T-helper 2 cell treated with Interferon-gamma antibody and Interleukin-4, amounts not matched to agents 5 μg/mL and 100 μg/mL, for 36 hours (primary cell): ENCODE data around the gene RAB40B.

ENCODE experiments used
- DNase-seq: peaks from one replicate; pipeline ENCODE4 v3.0.0; 2021; ENCODE audit warnings: low spot score
- H3K27ac Mint-ChIP-seq: one replicate; pipeline ENCODE4 v1.8.0; 2021; ENCODE audit warnings: mild to moderate bottlenecking, mixed read lengths
- H3K27me3 Mint-ChIP-seq: one replicate; pipeline ENCODE4 v1.8.0; 2021; ENCODE audit warnings: low read depth, mixed read lengths
- H3K36me3 Mint-ChIP-seq: one replicate; pipeline ENCODE4 v1.8.0; 2021; ENCODE audit warnings: low read depth, mixed read lengths
- H3K4me1 Mint-ChIP-seq: one replicate; pipeline ENCODE4 v1.8.0; 2021; ENCODE audit warnings: low read depth, mixed read lengths
- H3K4me3 Mint-ChIP-seq: one replicate; pipeline ENCODE4 v1.8.0; 2022; ENCODE audit warnings: mild to moderate bottlenecking, moderate library complexity, mixed read lengths
- H3K9me3 Mint-ChIP-seq: one replicate; pipeline ENCODE4 v1.8.0; 2021; ENCODE audit warnings: mixed read lengths

Gene RAB40B

GRCh38 chr17:82690786-82691489, 7.6 kb downstream of the RAB40B start:
- Mint-ChIP-seq H3K27me3 (peaks cover 2% of the 10 kb centered on the region), H3K4me1 (no peaks in the 10 kb centered on the region)

GRCh38 chr17:82689077-82689476, 9.4 kb downstream of the RAB40B start:
- DNase-seq = no peak
- Mint-ChIP-seq H3K36me3 (no peaks in the 10 kb centered on the region), H3K27ac (no peak overlapping the region)

More at GRCh38 chr17:82690786-82691489, 7.6 kb downstream of the RAB40B start:
- Mint-ChIP-seq H3K27ac (no peak overlapping the region), H3K9me3 (peaks cover 17% of the 10 kb centered on the region), H3K4me3 (no peak overlapping the region), H3K36me3 (peaks cover 6% of the 10 kb centered on the region)
- DNase-seq = no peak

GRCh38 chr17:82687871-82688270, 10.6 kb downstream of the RAB40B start:
- no peaks in the 10 kb centered on the region for H3K4me1 Mint-ChIP-seq
- no peaks in the 10 kb centered on the region for H3K9me3 Mint-ChIP-seq
- no peaks in the 10 kb centered on the region for H3K36me3 Mint-ChIP-seq
- DNase-seq = no peak
- H3K27ac Mint-ChIP-seq = no peak overlapping the region
- H3K4me3 Mint-ChIP-seq = no peak overlapping the region
- H3K27me3 Mint-ChIP-seq = no peaks in the 10 kb centered on the region

More at GRCh38 chr17:82689077-82689476, 9.4 kb downstream of the RAB40B start:
- H3K4me1 Mint-ChIP-seq = no peaks in the 10 kb centered on the region
- H3K27me3 Mint-ChIP-seq = no peaks in the 10 kb centered on the region
- H3K4me3 Mint-ChIP-seq = no peak overlapping the region
- peaks cover 5% of the 10 kb centered on the region for H3K9me3 Mint-ChIP-seq

GRCh38 chr17:82687375-82687861, 11.1 kb downstream of the RAB40B start:
- DNase-seq = no peak
- no peaks in the 10 kb centered on the region for H3K27me3 Mint-ChIP-seq
- H3K9me3 Mint-ChIP-seq = peaks cover under 1% of the 10 kb centered on the region
- no peak overlapping the region for H3K27ac Mint-ChIP-seq
- no peak overlapping the region for H3K4me3 Mint-ChIP-seq
- no peaks in the 10 kb centered on the region for H3K4me1 Mint-ChIP-seq
- H3K36me3 Mint-ChIP-seq = no peaks in the 10 kb centered on the region

- no peaks in the 10 kb centered on the region for H3K27me3 Mint-ChIP-seq
- no peak overlapping the region for H3K27ac Mint-ChIP-seq
- H3K9me3 Mint-ChIP-seq = peaks cover 7% of the 10 kb centered on the region
- no peaks in the 10 kb centered on the region for H3K36me3 Mint-ChIP-seq
- no peak overlapping the region for H3K4me3 Mint-ChIP-seq
- no peaks in the 10 kb centered on the region for H3K4me1 Mint-ChIP-seq
- DNase-seq = no peak
These were observed 11.9 kb downstream of the RAB40B start for GRCh38 chr17:82686366-82687324.

- H3K27ac Mint-ChIP-seq = no peak overlapping the region
- DNase-seq = no peak
- H3K4me3 Mint-ChIP-seq = no peak overlapping the region
- H3K27me3 Mint-ChIP-seq = no peaks in the 10 kb centered on the region
- H3K9me3 Mint-ChIP-seq = peaks cover 8% of the 10 kb centered on the region
- H3K4me1 Mint-ChIP-seq = no peaks in the 10 kb centered on the region
- no peaks in the 10 kb centered on the region for H3K36me3 Mint-ChIP-seq
These were observed 13.2 kb downstream of the RAB40B start for GRCh38 chr17:82685291-82685690.

- H3K4me1 Mint-ChIP-seq = no peaks in the 10 kb centered on the region
- no peak for DNase-seq
- no peak overlapping the region for H3K27ac Mint-ChIP-seq
- H3K36me3 Mint-ChIP-seq = no peaks in the 10 kb centered on the region
- no peak overlapping the region for H3K4me3 Mint-ChIP-seq
- H3K27me3 Mint-ChIP-seq = no peaks in the 10 kb centered on the region
- H3K9me3 Mint-ChIP-seq = peaks cover 8% of the 10 kb centered on the region
These were observed 14.2 kb downstream of the RAB40B start for GRCh38 chr17:82684228-82684841.

GRCh38 chr17:82683534-82683933, 15.0 kb downstream of the RAB40B start:
- no peak for DNase-seq
- H3K27ac Mint-ChIP-seq = no peak overlapping the region

GRCh38 chr17:82681547-82681946, 17.0 kb downstream of the RAB40B start:
- Mint-ChIP-seq H3K27me3 (no peaks in the 10 kb centered on the region), H3K27ac (no peak overlapping the region), H3K36me3 (no peaks in the 10 kb centered on the region), H3K4me1 (no peaks in the 10 kb centered on the region), H3K4me3 (no peak overlapping the region), H3K9me3 (peaks cover 8% of the 10 kb centered on the region)
- DNase-seq = no peak

More at GRCh38 chr17:82683534-82683933, 15.0 kb downstream of the RAB40B start:
- H3K36me3 Mint-ChIP-seq = no peaks in the 10 kb centered on the region
- H3K27me3 Mint-ChIP-seq = no peaks in the 10 kb centered on the region
- H3K9me3 Mint-ChIP-seq = peaks cover 8% of the 10 kb centered on the region
- no peak overlapping the region for H3K4me3 Mint-ChIP-seq
- H3K4me1 Mint-ChIP-seq = no peaks in the 10 kb centered on the region

GRCh38 chr17:82679586-82680465, 18.7 kb downstream of the RAB40B start:
- no peak for DNase-seq
- H3K27me3 Mint-ChIP-seq = no peaks in the 10 kb centered on the region
- H3K4me3 Mint-ChIP-seq = no peak overlapping the region
- peaks cover 8% of the 10 kb centered on the region for H3K9me3 Mint-ChIP-seq
- H3K4me1 Mint-ChIP-seq = no peaks in the 10 kb centered on the region
- no peaks in the 10 kb centered on the region for H3K36me3 Mint-ChIP-seq
- H3K27ac Mint-ChIP-seq = no peak overlapping the region

GRCh38 chr17:82678265-82678891, 20.1 kb downstream of the RAB40B start:
- Mint-ChIP-seq H3K9me3 (peaks cover 8% of the 10 kb centered on the region), H3K27me3 (no peaks in the 10 kb centered on the region), H3K4me1 (no peaks in the 10 kb centered on the region), H3K36me3 (no peaks in the 10 kb centered on the region), H3K4me3 (no peak overlapping the region), H3K27ac (no peak overlapping the region)
- no peak for DNase-seq

- DNase-seq = no peak
- no peaks in the 10 kb centered on the region for H3K27me3 Mint-ChIP-seq
- peaks cover 7% of the 10 kb centered on the region for H3K9me3 Mint-ChIP-seq
- H3K4me1 Mint-ChIP-seq = no peaks in the 10 kb centered on the region
- H3K27ac Mint-ChIP-seq = no peak overlapping the region
- H3K4me3 Mint-ChIP-seq = no peak overlapping the region
- H3K36me3 Mint-ChIP-seq = no peaks in the 10 kb centered on the region
These were observed 21.1 kb downstream of the RAB40B start for GRCh38 chr17:82677353-82677925.
